Erythroblast (primary cell): ENCODE data around the gene NUAK1.
A peak's percentile ranks its signal among the peaks of the same experiment; 100 is the strongest.

Experiments
- DNase-seq, 2 experiments: peaks; one replicate each; lab custom pipeline; 2025; lab: John Stamatoyannopoulos, UW
- GATA1 ChIP-seq: IDR thresholded peaks from 2 replicates; pipeline ENCODE4 v1.6.1; 2011; ENCODE audit warnings: low read depth, mild to moderate bottlenecking, control low read depth, low read length, moderate library complexity
- POLR2A ChIP-seq: IDR thresholded peaks from 2 replicates; pipeline ENCODE4 v1.6.1; 2011; ENCODE audit warnings: mild to moderate bottlenecking, low read length

The NUAK1 gene

DNA sequence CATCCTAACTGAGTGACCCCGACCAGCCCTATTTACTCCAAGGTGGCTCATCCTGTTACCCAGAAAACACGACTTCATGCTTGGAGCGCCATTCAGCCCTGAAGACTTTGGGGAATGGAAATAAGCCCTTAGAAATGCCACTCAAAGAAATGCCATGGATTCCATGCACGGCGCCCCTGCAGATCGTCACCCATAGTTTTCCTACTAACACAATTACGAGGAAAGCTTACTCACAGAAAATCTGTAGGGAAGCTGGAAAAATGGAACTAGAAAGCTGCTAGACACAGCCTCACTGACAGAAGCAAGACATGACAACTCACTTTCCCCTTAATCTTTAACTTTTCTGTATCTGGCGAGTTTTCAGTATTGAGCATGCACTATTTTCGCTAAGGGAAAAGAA is 19.5 kb downstream of the NUAK1 start:
- TF ChIP-seq GATA1 = no peak
- TF ChIP-seq POLR2A = no peak
- no peak for DNase-seq

DNA sequence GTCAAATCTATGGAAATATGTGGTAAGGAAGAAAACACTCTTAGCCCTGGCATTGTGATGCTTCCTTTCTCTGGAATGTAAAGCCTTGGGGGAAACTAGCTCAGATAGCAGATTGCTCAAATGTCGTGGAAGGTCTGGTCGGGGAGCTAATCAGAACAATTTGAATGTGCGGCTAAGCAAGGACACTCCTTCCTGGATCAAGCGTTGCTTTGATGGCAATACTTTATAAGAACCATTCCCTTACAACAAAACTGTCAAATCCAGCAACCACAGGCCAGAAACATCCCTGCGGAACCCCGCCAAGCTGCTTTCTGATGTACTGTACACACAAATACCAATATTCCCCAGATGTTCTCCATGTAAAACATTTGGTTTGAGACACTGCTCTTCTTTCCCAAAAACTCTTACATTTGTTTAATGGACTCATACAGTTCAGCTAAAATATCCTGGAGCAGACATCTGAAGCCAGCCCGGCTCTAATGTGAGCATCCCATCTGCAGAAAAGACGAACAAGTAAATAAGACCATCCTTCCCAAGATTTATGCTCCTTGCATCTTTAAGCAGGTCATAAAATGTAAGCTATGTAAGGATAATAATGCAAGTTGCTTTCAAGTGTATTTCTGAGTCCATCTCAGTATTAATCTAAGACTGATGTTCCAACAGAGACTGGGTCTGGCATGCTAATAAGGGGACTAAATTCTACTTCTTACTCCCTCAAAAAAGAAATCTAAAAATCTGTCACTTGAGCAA is 20.2 kb downstream of the NUAK1 start:
- no peak for DNase-seq
- TF ChIP-seq POLR2A = no peak
- no peak for TF ChIP-seq GATA1

DNA sequence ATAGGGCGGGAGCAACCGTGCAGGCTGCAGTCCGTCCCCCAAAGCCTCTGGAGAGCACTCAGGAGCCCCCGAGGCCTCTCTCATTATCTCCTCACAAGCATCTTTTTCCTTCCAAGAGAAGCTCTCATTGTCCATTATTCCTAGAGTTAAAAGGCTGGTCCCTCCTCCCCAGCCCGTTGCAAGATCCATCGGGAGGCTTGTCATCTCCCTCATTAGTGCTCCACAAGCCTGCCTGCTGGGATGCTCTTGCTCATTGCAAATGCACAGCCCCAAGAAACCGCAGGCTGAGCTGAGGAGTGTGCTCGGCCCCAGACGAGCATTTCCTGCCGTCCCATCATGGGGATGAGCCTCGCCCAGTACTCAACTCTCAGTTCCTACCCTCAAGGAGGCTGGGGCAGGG is 23.3 kb downstream of the NUAK1 start:
- TF ChIP-seq POLR2A (no peak), GATA1 (no peak)

DNA sequence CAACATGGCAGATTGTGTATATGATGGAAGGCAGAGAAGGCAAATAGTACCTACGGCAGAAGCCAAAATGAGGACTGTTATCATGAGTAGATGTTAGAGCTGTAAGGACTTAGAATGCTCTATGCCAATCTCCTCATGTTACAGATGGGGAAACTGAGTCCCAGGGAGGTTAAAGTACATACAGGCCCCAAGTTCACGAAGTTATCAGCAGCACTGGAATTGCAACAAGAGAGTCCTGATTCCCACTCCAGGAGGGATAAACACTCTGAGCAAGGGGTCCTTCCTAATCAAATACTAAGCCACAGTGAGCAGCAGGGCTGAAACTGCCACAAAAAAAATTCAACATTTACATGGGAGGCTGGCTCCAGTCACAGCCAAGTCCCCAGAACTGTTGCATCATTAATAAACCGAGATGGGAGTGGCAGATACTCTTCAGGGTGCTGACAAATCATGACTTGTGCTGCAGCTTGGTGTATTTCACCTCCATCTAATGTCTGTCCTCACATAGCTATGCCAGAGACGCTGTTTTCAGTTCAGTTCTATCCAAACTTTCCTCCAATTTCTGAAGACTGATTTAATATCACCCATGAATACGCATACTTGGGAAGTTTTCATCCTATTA is 24.2 kb downstream of the NUAK1 start:
- DNase-seq = peak in 1 of 2 experiments; percentile 64

More for the DNA sequence above, 23.3 kb downstream of the NUAK1 start:
- DNase-seq = no peak

DNA sequence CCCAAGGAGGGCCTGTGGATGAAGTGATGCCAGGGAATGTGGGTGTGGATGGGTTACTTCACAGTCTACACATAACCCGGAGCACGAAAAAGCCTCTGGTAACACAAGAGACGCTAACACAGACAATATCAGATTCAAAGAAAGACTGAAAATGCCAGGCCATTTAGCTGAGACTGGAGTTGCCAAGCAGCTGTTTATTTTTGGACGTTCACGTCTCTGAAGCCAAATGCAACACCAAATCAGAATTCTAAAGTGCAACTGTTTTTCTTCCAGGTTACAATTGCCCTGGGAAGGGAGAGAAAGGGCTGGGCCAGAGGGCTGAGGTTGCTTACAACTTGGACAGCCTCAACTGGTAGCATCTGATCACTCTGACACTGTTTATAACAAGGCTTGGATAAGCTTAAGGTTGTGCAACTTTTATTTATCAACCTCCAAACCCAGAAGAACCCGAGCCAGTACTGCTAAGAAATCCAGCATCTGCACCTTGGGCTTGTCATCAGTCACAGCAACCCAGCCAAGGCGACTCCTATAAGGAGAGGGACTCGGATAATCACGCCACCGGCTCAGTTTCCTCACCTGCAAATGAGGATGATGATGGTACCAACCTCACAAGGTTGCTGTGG is 24.8 kb downstream of the NUAK1 start:
- TF ChIP-seq GATA1 (no peak), POLR2A (no peak)
- peak in 1 of 2 experiments; percentile 22 for DNase-seq

More for the DNA sequence above, 24.2 kb downstream of the NUAK1 start:
- TF ChIP-seq POLR2A (no peak), GATA1 (no peak)

DNA sequence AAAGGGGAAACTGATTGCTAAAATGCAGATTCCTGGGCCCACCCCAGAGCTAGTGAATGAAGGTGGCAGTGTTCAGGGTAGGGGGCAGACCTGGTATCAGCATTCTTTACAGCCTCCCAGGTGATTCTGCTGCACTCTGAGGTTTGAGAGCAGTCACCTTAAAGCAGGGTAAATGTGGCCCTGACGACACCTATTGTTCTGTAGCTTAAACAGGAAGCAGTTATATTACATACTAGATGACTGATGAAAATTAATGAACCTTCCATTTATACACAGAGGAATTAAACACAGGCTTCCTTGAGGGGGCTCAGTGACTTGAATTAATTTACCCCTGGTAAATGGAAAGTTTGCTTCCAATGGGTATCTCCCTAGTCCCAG is 25.3 kb downstream of the NUAK1 start:
- no peak for TF ChIP-seq GATA1
- TF ChIP-seq POLR2A = no peak
- no peak for DNase-seq

DNA sequence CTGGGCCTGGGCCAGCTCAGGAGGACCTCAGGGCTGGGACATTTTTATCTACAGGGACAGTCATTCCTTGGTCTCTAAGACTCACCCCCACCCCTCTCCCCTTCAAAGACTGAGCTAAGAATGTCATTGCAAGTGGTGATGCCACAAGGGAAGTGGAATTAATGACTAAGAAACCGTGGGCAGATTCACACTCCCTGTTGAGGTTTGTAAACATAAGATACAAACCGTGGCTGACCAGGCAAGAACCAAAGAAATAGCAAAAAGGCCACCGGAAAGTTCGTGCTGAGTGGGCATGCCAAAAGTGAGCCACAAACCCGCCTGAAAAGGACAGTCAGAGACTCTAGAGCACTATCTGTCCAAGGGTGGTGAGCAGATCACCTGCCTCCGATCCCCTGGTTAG is 25.7 kb downstream of the NUAK1 start:
- TF ChIP-seq GATA1 (no peak), POLR2A (no peak)
- peak in 1 of 2 experiments; percentile 46 for DNase-seq

DNA sequence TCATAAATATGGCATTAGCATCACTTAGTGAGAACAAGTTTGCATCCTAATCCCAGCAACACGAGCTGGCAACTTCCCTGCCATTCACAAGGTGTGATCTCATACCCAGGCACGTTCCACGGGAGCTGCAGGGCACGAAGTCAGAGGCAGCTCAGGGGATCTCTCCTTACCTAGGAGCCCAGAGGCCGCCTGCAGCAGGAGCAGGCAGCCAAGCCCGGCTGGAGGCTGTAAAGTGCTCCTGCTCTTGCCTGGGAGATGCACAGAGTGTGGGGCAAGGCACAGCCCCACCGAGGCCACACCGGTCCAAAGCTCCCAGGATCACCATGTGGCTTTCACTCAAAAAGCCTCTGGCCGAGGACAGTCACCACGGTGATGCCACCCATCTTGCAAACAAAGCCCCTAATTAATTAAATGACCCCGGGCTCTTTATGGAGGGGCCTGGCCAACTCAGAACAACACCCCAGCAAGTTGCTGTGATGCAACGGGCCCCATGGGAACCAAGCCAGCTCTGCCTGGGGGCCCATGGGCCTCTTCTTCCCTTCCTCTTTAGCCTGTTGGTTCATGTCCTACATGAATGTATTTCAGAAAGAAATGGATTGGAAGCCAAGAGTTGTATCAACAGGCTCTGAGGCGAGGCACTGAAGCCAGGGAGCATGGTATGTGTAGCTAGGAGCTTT is 26.5 kb downstream of the NUAK1 start:
- no peak for TF ChIP-seq POLR2A
- TF ChIP-seq GATA1 = no peak
- peak in 1 of 2 experiments; percentile 10 for DNase-seq

DNA sequence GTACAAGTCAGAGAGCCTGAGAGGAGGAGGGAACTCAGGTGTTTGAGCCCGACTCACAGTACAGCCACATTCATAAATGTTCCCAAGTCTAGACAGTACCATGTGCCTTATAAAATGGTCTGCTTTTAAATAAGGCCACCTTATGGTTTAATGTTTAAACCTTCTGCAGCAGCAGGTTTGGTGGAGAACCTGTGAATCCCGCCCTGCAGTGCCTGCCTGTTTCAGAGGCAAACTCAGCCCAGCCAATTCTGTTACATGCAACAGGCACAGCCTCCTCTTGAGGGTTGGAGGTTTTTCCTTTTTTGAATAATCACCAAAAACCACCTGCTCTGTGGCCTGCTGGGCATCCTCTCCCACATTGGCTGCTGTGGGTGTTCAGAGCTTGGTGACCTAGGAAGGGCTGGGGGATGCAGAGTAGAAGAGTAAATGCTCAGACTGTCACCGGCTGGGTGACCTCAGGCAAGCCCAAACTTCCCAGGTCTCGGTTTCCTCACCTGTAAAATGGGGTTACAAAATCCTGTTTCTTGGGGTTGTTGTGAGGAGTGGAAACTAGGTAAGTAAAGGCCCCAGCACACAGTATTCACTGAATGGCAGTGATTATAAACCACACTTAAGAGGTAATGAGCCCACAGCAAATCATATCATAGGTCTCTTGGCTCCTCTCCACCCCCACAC is 28.0 kb downstream of the NUAK1 start:
- TF ChIP-seq GATA1 = no peak
- TF ChIP-seq POLR2A = no peak
- DNase-seq = no peak

DNA sequence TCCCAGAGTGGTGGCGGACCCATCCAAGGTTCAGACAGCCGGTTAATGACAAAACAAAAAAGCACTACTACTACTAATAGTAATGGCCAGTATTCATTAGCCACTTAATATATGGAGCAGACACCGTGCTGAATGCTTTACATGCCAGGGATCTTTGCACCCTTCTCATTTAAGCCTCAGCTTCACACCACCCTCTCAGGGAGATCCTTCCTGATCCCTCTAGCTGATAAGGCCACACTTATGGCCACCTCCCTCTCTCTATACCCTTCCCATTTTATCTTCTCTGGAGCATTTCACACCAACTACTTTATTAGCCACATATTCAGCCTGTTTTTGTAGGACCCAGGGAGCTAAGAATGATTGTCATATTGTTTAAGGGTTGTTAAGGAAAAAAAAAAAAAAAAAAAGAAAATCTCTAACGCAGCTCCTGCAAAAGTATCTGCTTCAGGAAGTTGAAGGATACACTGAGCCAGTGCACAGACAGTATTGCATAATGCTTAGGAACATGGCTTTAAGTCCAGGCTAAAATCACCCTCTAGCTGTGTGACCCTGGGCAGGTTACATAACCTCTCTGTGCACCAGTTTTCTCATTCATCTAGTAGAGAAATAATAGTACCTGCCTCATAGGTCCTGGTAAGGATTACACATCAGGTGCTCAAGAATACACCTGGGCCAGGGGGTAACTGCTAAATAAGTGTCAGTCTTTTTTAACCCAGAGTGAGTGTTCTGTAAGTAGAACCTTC is 29.4 kb downstream of the NUAK1 start:
- no peak for DNase-seq
- no peak for TF ChIP-seq POLR2A
- no peak for TF ChIP-seq GATA1

DNA sequence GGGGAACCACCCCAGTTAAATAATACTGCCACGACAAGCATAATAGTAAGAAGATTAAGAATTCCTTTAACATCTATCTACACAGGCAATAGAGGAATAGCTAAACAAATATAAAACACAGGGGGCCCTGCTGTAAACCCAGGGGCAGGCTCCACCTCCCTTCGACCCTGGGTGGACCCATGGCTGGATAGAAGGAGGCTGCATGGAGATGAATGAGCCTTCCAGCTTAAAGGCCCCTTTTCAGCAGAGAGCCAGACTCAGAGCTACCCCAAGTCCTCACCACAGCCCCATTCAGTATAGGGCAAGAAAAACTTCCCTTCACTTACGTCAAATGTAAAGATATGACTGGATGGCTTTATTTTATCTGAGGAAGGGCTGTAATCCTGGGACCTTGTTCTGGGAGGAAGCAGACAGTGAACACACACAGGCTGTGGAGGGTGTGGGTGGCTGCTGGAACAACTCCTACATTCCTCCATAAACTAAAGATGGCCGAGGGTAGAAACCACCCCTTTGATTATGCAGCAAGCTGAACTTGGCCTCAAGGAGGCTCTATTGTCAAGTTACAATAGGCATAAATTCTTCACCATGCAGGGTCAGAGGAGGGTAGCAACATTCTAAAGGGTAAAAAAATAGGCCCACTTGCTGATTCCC is 30.4 kb downstream of the NUAK1 start:
- no peak for DNase-seq
- TF ChIP-seq GATA1 = no peak
- no peak for TF ChIP-seq POLR2A

DNA sequence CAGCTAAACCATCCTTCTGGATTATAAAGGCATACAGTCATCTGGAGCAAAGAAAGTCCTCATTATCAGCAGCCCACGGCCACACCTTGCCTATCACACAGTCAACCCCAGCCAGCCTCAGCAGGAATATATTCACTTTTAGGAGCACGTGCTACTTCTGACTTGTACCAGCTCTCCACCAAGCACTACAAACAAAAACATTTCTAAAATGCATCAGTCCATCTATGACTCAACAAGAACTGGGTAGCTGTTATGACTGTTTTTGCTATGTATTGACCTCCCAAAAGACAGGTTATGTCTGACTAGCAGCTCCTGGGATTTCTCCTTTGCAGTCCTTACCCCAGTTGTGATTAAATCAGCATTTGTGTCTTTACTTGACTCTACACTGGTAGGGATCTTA is 31.2 kb downstream of the NUAK1 start:
- no peak for DNase-seq
- TF ChIP-seq GATA1 = no peak
- no peak for TF ChIP-seq POLR2A
